NB4 (cell line): ENCODE measurements around the gene NEK3.

Experiments
- CTCF ChIP-seq: IDR thresholded peaks from one replicate; pipeline ENCODE4 v1.5.1; 2012; ENCODE audit warnings: low read depth, low read length
- MAX ChIP-seq: IDR thresholded peaks from 2 replicates; pipeline ENCODE4 v1.6.1; 2011; ENCODE audit warnings: low read depth, low read length
- POLR2A ChIP-seq: IDR thresholded peaks from 2 replicates; pipeline ENCODE4 v1.6.1; 2011; ENCODE audit warnings: mild to moderate bottlenecking; ENCODE audit not compliant: insufficient read length; ENCODE audit errors: extremely low read depth

GRCh38 chr13:52109116-52109670 lies 50.2 kb downstream of the NEK3 start:
- TF ChIP-seq CTCF (no peak), POLR2A (no peak), MAX (no peak)
